Astrocyte (in vitro differentiated cells and primary cell): ENCODE results near the gene CORO2B. TPM values are rescaled to one million over a fixed set of nuclear protein-coding genes. Genes with fewer than 3 reads are reported as not detected.

Experiments used
- DNase-seq: peaks from one replicate; pipeline ENCODE4 v3.0.0-alpha.2; 2010; ENCODE audit warnings: low read depth
- FAIRE-seq: peaks from 2 replicates; lab custom pipeline; 2011; peaks lifted over from hg19 to GRCh38; lab: Jason Lieb, UNC
- H2AFZ ChIP-seq: 2 replicates; pipeline ENCODE4 v1.6.0; 2012; ENCODE audit warnings: low read depth, low read length, inconsistent platforms
- H3K27ac ChIP-seq: 2 replicates; pipeline ENCODE4 v1.5.1; 2011; ENCODE audit warnings: low read depth, low read length, inconsistent platforms
- H3K27me3 ChIP-seq: 2 replicates; pipeline ENCODE4 v1.6.0; 2011; ENCODE audit warnings: low read length, inconsistent platforms; ENCODE audit not compliant: insufficient read depth
- H3K36me3 ChIP-seq: 2 replicates; pipeline ENCODE4 v1.5.1; 2011; ENCODE audit warnings: low read length, inconsistent platforms; ENCODE audit not compliant: insufficient read depth
- H3K4me1 ChIP-seq: 2 replicates; pipeline ENCODE4 v1.5.1; 2011; ENCODE audit warnings: low read length, inconsistent platforms; ENCODE audit not compliant: insufficient read depth
- H3K4me2 ChIP-seq: 2 replicates; pipeline ENCODE4 v1.6.0; 2012; ENCODE audit warnings: low read length, inconsistent platforms
- H3K4me3 ChIP-seq: 2 replicates; pipeline ENCODE4 v1.5.1; 2011; ENCODE audit warnings: low read depth, mild to moderate bottlenecking, low read length, inconsistent platforms; ENCODE audit not compliant: insufficient read depth
- H3K79me2 ChIP-seq: 2 replicates; pipeline ENCODE4 v1.6.0; 2012; ENCODE audit warnings: mild to moderate bottlenecking, low read length, inconsistent platforms; ENCODE audit not compliant: insufficient read depth
- H3K9ac ChIP-seq: 2 replicates; pipeline ENCODE4 v1.6.0; 2012; ENCODE audit warnings: mild to moderate bottlenecking, low read length, inconsistent platforms
- H3K9me3 ChIP-seq: 2 replicates; pipeline ENCODE4 v1.5.1; 2012; ENCODE audit warnings: low read depth, mild to moderate bottlenecking, low read length, inconsistent platforms; ENCODE audit not compliant: insufficient read depth
- H4K20me1 ChIP-seq: 2 replicates; pipeline ENCODE4 v1.6.0; 2012; ENCODE audit warnings: low read length, inconsistent platforms; ENCODE audit not compliant: insufficient read depth
- H3K27ac Mint-ChIP-seq: one replicate; pipeline ENCODE4 v1.8.0; 2021; ENCODE audit warnings: mild to moderate bottlenecking, mixed read lengths; ENCODE audit not compliant: unreplicated experiment
- H3K27me3 Mint-ChIP-seq: one replicate; pipeline ENCODE4 v1.8.0; 2021; ENCODE audit warnings: low read depth, mixed read lengths; ENCODE audit not compliant: unreplicated experiment
- H3K36me3 Mint-ChIP-seq: one replicate; pipeline ENCODE4 v1.8.0; 2021; ENCODE audit warnings: low read depth, mixed read lengths; ENCODE audit not compliant: unreplicated experiment
- H3K4me1 Mint-ChIP-seq: one replicate; pipeline ENCODE4 v1.8.0; 2021; ENCODE audit warnings: low read depth, mixed read lengths; ENCODE audit not compliant: unreplicated experiment
- H3K4me3 Mint-ChIP-seq: one replicate; pipeline ENCODE4 v1.8.0; 2021; ENCODE audit warnings: mild to moderate bottlenecking, moderate library complexity, mixed read lengths; ENCODE audit not compliant: unreplicated experiment
- H3K9me3 Mint-ChIP-seq: one replicate; pipeline ENCODE4 v1.8.0; 2021; ENCODE audit warnings: mild to moderate bottlenecking, mixed read lengths; ENCODE audit not compliant: unreplicated experiment
- EZH2 ChIP-seq: IDR thresholded peaks from 2 replicates; pipeline ENCODE4 v1.6.1; 2012; ENCODE audit warnings: mild to moderate bottlenecking, low read length, inconsistent platforms; ENCODE audit not compliant: insufficient read depth
- total RNA-seq: library from RNA; stranded (reverse); gene quantifications from 2 replicates; pipeline ENCODE4 v1.2.1, GENCODE V29; 2021
- TF ChIP-seq, protein P1 (sequence below): IDR thresholded peaks from 2 replicates; pipeline ENCODE4 v1.5.1; 2011; ENCODE audit warnings: low read depth, mild to moderate bottlenecking, inconsistent platforms, low read length, moderate library complexity; ENCODE audit not compliant: insufficient read depth

Gene CORO2B
- total RNA-seq, 1 donor from 2014 or later, result 7.4 TPM

DNA sequence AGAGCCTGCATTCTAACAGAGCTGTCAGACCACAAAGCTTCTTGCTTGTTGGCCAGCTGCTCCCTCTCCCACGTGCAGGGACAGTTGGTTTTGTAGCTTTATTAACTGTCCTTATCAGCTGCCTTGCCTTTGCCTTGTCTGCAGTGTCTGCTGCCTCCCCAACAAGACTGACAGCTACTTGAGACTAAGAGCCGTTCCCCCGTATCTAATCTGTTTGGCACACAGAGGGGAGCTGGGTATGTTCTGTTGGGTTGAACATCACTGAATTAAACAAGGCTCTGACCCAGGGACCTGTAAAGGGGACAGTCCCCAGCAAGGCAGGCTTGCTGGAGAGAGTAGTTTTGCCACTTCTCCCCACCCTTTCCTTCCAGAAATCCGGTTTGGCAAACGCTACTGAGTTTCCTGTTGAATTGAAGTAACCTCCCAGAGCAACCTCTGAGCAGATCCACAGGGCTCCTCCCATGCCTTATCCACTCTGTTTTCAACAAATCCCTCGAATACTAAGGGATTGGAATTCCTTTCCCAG is 125.8 kb downstream of the CORO2B start:
- no peak overlapping the region for H2AFZ ChIP-seq
- no peak overlapping the region for H3K27ac Mint-ChIP-seq
- H3K9me3 Mint-ChIP-seq, result no peaks in the 10 kb centered on the region
- no peaks in the 10 kb centered on the region for H3K36me3 ChIP-seq
- H3K27me3 ChIP-seq, result no peaks in the 10 kb centered on the region
- no peak overlapping the region for H3K4me3 Mint-ChIP-seq
- H3K27ac ChIP-seq, result no peak overlapping the region
- H3K4me1 Mint-ChIP-seq, result peaks cover 3% of the 10 kb centered on the region
- peaks cover 16% of the 10 kb centered on the region for H3K4me1 ChIP-seq
- FAIRE-seq (no peak), DNase-seq (no peak)
- H3K4me2 ChIP-seq, result no peak overlapping the region
- peaks cover 6% of the 10 kb centered on the region for H3K36me3 Mint-ChIP-seq
- H3K79me2 ChIP-seq, result no peaks in the 10 kb centered on the region
- H3K4me3 ChIP-seq, result no peak overlapping the region
- no peaks in the 10 kb centered on the region for H4K20me1 ChIP-seq
- no peaks in the 10 kb centered on the region for H3K9me3 ChIP-seq
- TF ChIP-seq EZH2, result no peak
- TF ChIP-seq, protein P1, sequence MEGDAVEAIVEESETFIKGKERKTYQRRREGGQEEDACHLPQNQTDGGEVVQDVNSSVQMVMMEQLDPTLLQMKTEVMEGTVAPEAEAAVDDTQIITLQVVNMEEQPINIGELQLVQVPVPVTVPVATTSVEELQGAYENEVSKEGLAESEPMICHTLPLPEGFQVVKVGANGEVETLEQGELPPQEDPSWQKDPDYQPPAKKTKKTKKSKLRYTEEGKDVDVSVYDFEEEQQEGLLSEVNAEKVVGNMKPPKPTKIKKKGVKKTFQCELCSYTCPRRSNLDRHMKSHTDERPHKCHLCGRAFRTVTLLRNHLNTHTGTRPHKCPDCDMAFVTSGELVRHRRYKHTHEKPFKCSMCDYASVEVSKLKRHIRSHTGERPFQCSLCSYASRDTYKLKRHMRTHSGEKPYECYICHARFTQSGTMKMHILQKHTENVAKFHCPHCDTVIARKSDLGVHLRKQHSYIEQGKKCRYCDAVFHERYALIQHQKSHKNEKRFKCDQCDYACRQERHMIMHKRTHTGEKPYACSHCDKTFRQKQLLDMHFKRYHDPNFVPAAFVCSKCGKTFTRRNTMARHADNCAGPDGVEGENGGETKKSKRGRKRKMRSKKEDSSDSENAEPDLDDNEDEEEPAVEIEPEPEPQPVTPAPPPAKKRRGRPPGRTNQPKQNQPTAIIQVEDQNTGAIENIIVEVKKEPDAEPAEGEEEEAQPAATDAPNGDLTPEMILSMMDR, result no peak
- H3K9ac ChIP-seq, result no peak overlapping the region
- H3K27me3 Mint-ChIP-seq, result peaks cover 10% of the 10 kb centered on the region

DNA sequence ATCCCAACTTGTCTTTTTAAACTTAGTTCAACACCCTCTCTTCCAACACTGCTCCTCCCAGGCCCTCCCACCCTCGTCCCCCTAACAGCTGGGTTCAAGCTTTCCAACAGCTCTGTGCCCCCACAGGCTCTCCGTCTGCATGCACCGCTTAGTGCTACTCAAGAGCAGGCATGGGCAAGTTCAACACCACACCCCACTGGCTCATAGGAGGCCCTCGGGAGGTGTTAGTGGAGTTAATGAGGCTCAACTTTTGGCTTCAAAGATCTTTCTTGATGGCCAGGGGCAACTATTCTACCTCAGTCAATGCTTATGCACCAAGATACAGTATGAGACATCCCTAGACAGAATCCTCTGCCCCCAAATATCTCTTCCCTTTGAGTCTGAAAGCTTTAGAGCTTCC is 127.5 kb downstream of the CORO2B start:
- Mint-ChIP-seq H3K27me3 (peaks cover 8% of the 10 kb centered on the region), H3K36me3 (peaks cover 6% of the 10 kb centered on the region), H3K4me1 (no peaks in the 10 kb centered on the region), H3K9me3 (no peaks in the 10 kb centered on the region), H3K4me3 (no peak overlapping the region), H3K27ac (no peak overlapping the region)
- no peak for DNase-seq
- Histone ChIP-seq H3K4me1 (no peaks in the 10 kb centered on the region), H4K20me1 (no peaks in the 10 kb centered on the region), H3K79me2 (no peaks in the 10 kb centered on the region), H3K4me2 (no peak overlapping the region), H3K9ac (no peak overlapping the region), H2AFZ (no peak overlapping the region), H3K4me3 (no peak overlapping the region), H3K27me3 (no peaks in the 10 kb centered on the region), H3K9me3 (no peaks in the 10 kb centered on the region), H3K27ac (no peak overlapping the region), H3K36me3 (no peaks in the 10 kb centered on the region)
- no peak for FAIRE-seq
- TF ChIP-seq, protein P1, result no peak
- no peak for TF ChIP-seq EZH2

DNA sequence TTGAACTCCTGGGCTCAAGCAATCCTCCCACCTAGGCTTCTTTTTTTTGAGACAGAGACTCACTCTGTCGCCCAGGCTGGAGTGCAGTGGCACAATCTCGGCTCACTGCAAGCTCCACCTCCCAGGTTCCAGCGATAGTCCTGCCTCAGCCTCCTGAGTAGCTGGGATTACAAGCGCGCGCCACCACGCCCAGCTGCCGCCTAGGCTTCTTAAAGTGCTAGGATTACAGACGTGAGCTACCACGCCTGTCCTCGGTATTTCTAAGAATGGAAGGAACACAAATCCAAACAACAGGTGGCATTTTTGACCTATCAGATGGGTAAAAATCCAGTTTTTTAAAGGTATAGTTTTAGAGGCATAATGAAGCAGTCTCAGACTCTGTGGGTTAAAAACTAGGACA is 128.1 kb downstream of the CORO2B start:
- Histone ChIP-seq H3K27ac (no peak overlapping the region), H3K4me2 (no peak overlapping the region), H2AFZ (no peak overlapping the region), H4K20me1 (no peaks in the 10 kb centered on the region), H3K9ac (no peak overlapping the region), H3K79me2 (no peaks in the 10 kb centered on the region), H3K4me1 (no peaks in the 10 kb centered on the region), H3K4me3 (no peak overlapping the region), H3K36me3 (peaks cover 6% of the 10 kb centered on the region), H3K27me3 (no peaks in the 10 kb centered on the region), H3K9me3 (no peaks in the 10 kb centered on the region)
- peaks cover 8% of the 10 kb centered on the region for H3K27me3 Mint-ChIP-seq
- H3K27ac Mint-ChIP-seq, result no peak overlapping the region
- peaks cover 8% of the 10 kb centered on the region for H3K36me3 Mint-ChIP-seq
- DNase-seq, result no peak
- H3K4me3 Mint-ChIP-seq, result no peak overlapping the region
- TF ChIP-seq EZH2, result no peak
- TF ChIP-seq, protein P1, result no peak
- no peaks in the 10 kb centered on the region for H3K4me1 Mint-ChIP-seq
- FAIRE-seq, result no peak
- H3K9me3 Mint-ChIP-seq, result no peaks in the 10 kb centered on the region
